HPDE6-E6E7 (cell line): ENCODE data around the gene CHMP1A.
"Not testable (repeated sequence)": the region's sequence is repeated elsewhere in the genome, so short reads cannot be mapped to it uniquely, and the experiment has no call there.

Experiments used
- DNase-seq: peaks from one replicate; pipeline ENCODE4 v3.0.0; 2011; ENCODE audit warnings: missing footprints; ENCODE audit errors: extremely low spot score

The CHMP1A gene

GRCh38 chr16:89657442-89658220, at the start of gene CHMP1A, which contains the start of gene SPATA33:
TSS of gene CHMP1A (minus strand) at chr16:89657708. CDS start at chr16:89657588, 120 bp downstream.
TSS of gene SPATA33 (plus strand) at chr16:89657836. CDS start at chr16:89657912, 76 bp downstream.
- DNase-seq = peak; percentile 95

- DNase-seq = no peak
These were observed 49.2 kb upstream of the CHMP1A start for GRCh38 chr16:89706518-89707260.

GRCh38 chr16:89705006-89705405, 47.5 kb upstream of the CHMP1A start:
- no peak for DNase-seq

GRCh38 chr16:89704281-89704680, 46.8 kb upstream of the CHMP1A start:
- DNase-seq = no peak

GRCh38 chr16:89701425-89702406, 44.2 kb upstream of the CHMP1A start, which contains the start of gene SPATA2L:
TSS of gene SPATA2L (minus strand) at chr16:89701705. CDS start at chr16:89701232, 473 bp downstream.
- DNase-seq = peak; percentile 97

GRCh38 chr16:89700649-89701424, 43.3 kb upstream of the CHMP1A start:
- DNase-seq = peak; percentile 60

GRCh38 chr16:89700100-89700648, 42.7 kb upstream of the CHMP1A start:
- peak; percentile 99 for DNase-seq

GRCh38 chr16:89699629-89700099, 42.2 kb upstream of the CHMP1A start:
- not testable (repeated sequence) for DNase-seq

GRCh38 chr16:89698717-89699116, 41.2 kb upstream of the CHMP1A start:
- DNase-seq = not testable (repeated sequence)

GRCh38 chr16:89697616-89698331, 40.3 kb upstream of the CHMP1A start:
- no peak for DNase-seq

- no peak for DNase-seq
These were observed 39.7 kb upstream of the CHMP1A start for GRCh38 chr16:89697161-89697615.

GRCh38 chr16:89696670-89697128, 39.2 kb upstream of the CHMP1A start:
- no peak for DNase-seq

GRCh38 chr16:89695875-89696669, 38.6 kb upstream of the CHMP1A start:
- DNase-seq = no peak

GRCh38 chr16:89695086-89695874, 37.8 kb upstream of the CHMP1A start:
- no peak for DNase-seq

- DNase-seq = not testable (repeated sequence)
These were observed 37.2 kb upstream of the CHMP1A start for GRCh38 chr16:89694784-89695085.

- DNase-seq = no peak
These were observed 36.6 kb upstream of the CHMP1A start for GRCh38 chr16:89693931-89694783.

GRCh38 chr16:89693289-89693731, 35.8 kb upstream of the CHMP1A start:
- DNase-seq = no peak
